T-helper 1 cell (primary cell): ENCODE results near the gene ERCC6L.
"Not testable (repeated sequence)": the region's sequence is repeated elsewhere in the genome, so short reads cannot be mapped to it uniquely, and the experiment has no call there.

Experiments
- DNase-seq, 5 donors: peaks; one replicate each; pipeline ENCODE4 v3.0.0-alpha.2; 2012 to 2020

Gene ERCC6L

DNA sequence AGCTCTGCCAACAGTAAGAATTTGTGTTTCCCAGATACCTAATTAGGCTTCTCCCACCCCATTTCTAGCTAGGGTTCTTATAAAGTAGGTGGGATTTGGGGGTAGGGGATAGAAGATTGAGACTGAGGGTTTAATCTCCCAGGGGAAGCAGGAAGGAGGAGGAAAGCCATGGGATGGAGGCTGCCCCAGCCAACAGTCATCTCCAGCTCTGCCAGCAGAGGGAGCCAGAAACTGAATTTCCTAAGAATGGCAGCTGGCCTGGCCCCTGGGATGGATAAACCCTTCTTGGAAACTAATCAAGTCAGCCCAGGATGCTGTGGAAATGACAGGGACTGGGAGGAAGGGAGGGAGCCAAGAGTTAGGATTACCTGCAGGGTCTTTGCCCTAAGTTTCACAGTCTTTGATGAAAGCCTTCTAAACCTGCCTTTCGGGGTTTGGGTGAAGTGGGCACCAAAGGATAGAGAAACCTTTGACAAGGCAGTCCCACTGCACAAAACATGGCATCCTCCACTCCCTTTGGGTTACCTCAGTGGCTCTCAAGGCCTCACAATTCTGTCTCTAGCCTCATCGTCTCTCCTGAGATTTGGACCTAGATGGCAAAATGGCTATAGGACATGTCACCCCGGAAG lies 6.7 kb upstream of the ERCC6L start:
- DNase-seq: peak in 4 of 5 donors; percentile 4 to 17 (median 12)

DNA sequence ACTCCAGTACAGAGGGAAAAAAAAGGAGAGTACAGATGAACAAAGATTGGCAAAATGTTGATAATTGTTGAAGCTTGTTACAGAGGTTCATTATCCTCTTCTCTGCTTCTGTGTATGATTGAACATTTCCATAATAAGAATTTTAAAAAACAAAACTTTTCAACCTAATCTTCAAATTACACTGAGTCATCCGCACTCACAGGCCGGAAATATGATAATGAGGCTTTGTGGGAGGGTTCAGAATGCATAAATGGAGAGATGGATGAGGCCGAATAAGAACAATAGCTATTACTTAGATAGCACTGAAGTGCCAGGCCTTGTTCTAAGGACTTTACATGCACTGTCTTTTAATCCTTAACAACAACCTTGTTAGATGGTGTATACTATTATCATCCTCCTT lies 4.6 kb upstream of the ERCC6L start:
- no peak for DNase-seq

DNA sequence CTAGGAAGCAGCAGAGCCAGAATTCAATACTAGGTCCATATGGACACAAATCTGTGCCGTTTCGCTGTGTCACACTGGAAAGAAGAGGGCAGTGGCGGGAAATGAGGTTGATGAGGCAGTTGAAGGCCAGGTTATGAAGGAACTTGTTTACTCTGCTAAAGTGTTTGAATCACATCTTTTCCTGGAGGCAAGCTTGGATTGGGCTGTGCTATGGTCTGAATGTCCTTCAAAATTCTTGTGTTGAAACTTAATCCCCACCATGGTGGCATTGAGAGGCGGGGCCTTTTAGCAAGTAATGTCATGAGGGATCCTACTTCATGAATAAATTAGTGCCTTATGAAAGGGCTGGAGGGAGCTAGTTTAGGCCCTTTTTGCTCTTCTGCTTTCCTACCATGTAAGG lies 2.1 kb upstream of the ERCC6L start:
- no peak for DNase-seq

DNA sequence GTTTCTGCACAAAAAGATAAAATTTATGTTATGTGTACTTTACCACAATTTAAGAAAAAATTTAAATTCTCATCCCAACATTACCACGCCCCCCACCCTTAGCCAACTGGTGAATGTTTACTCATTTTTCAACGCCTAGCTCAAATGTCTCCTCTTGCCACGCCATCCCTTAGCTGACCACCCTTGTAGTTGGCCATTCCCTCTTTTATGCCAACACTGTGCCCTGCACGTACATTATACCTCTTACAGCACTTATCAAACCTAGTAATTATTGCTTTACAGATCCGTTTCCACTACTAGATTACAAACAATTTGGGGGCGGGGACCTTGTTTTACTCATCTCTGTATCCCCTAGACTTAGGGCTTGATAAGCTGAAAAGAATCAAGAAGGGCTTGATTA lies 644 bp downstream of the ERCC6L start:
- no peak for DNase-seq

DNA sequence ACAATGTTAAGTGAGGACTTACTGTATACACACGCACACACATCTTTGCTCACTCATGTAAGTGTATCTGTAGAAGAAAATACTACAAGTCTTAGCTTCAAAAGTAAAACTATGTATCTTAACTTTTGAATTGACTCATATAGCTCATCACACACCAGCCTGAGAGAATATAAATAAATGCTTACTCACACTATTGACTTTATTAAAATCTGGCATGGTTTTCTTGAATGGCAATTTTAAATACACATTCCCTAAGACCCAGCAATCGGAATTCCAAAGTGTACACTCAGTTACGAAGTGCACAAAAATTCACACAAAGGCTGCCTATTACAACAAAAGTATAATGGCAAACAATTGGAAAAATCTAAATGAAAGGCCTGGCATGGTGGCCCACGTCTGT lies 2.0 kb downstream of the ERCC6L start:
- no peak for DNase-seq

DNA sequence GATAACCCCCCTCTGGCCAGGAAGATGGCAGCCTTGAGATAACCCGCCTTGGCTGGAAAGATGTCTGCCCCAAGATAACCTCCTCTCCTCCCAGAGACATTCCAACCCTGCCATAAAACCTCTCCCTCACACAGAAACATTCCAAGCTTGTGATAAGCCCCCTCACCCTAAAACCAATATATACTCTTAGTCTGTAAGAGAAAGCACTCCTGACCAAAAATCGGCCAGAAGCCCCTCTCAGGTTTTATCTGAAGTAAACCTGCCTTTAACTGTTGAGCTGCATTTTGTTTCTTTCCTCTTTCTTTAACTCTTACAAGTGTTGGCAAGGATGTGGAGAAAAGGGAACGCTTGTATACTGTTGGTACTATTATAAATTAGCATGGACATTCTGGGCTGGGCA lies 8.5 kb downstream of the ERCC6L start:
- DNase-seq: no peak

DNA sequence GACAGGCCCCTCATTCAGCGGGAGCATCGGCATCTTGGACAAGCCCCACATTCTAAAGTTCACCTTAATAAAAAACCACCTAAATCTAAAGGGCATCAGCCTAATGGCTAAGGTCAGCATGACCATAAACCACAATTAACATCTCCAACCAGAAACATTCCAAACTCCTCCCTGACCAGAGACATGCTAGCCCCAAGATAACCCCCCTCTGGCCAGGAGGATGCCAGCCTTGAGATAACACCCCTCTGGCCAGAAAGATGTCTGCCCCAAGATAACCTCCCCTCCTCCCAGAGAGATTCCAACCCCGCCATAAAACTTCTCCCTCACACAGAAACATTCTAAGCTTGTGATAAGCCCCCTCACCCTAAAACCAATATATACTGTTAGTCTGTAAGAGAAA lies 18.5 kb downstream of the ERCC6L start:
- DNase-seq: not testable (repeated sequence)

DNA sequence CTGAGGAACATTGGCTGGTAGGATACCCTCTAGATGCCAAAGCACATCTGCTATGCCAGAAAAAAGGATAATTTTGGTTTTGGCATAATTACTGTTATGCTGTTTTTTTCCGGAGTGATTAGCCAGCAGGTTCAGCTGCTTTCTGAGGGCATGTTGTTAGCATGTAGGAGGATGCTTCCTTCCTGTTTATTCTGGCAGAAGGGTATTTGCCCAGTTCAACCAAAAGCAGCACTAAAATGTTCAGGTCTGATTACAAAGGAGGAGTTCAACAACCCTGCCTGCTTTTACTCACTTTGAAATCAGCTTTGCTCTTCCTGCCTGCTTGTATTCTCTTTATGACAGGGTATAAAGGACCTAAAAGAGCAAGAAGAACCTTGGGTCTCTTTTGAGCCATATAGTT lies 21.9 kb downstream of the ERCC6L start:
- no peak for DNase-seq

DNA sequence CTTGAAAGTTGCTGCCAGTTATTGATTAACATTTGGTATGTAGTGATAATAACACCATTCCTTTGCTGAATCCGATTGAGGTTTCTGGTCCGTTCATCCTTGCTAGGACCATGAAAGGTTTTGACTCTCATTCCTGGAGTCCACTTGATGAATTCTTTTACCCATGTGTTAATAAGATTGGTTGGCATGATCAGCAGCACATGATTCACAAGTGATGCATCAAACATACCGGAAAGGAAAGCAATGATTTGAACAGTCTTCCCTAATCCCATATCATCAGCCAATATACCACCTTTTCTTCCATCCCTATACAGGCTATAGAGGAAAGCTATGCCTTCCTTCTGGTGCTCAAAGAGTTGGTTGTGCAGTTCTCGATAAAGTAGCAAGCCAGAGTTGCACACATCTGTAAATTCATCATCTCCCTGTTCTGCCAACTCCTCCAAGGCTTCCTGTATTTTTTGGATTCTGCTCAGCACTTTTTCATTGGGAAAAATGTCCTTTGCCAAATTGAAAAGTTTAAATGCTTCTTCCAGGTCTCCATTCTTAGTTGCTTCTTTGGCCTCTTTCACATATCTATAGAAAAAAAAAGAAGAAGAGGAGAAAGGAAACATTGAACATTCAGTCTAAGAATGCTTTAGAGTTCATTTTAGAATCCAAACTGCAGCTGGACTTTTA lies 30.6 kb downstream of the ERCC6L start:
- no peak for DNase-seq

DNA sequence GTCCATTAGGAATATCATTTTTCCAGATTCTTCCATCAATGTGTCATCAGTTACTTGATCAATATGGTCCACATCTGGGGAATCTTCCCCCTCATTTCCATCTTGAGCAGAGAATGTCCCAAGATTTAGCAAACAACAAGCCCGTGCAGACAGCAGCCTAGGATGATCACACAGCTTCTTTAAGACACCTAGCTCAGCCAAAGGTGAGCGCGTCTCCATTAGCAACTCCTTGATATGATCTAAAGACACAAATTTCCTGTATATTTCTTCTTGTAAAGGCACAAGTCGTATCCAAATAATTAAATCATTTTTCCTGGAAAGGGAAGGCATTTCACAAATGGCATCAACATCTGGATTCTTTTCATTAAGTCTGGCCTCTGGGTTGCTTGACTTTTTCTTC lies 31.5 kb downstream of the ERCC6L start:
- no peak for DNase-seq

DNA sequence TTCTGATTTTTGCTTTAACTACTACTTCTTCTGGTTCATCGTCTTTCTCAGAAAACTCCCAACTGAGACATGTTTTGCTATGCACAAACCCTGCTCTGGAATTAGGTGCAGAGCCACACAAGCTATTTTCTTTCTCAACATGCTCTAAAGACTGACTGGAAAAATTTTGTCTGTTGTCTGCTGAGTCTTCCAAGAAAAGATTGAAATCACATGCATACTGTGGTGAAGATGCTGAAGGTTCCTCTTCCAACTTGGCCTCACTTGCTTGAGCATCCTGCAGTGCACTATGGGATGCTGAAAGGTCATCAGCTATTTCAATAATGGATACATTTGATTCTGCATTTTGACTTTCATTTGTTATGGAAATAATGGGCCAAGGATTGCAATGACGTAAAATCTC lies 33.1 kb downstream of the ERCC6L start:
- DNase-seq: no peak

DNA sequence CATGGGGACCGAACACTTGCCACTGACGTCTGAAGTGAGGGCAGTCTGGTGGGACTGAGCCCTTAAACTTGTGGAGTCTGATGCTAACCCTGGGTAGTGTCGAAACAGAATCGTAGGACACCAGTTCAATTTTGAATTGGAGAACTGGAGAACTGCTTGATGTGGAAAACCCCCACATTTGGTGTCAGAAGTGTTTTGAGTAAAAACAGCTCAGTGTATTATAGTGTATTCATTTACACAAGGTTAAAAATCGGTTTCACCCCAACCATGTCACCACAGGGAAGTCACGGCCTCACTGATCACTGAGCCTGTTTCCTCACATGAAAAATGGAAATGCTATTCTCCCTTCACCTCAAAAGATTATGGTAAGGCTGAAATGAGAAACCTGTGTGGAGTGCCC lies 35.4 kb downstream of the ERCC6L start:
- no peak for DNase-seq

DNA sequence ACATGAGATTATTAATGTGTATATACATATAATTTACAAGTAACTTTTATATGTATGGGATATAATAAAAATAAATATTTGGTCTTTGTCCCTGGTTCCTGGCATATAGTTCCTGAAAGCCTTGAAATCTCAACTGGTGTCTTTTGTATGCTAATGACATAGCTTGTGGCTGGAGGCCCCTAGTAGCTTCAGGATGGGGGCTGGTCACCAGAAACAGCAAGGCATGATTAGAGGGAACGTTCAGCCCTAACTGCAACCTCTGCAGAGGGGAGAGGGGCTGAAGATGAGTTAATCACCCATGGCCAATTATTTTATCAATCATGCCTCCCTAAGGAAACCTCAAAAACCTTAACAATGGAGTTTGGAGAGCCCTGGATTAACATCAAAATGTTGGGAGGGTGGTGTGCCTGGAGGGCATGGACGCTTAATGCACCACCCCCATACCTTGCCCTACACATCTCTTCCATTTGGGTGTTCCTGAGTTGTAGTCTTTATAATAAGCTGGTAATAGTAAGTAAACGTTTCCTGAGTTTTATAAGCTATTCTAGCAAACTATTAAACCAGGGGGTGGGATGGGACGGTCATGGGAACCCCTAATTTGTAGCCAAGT lies 35.9 kb downstream of the ERCC6L start:
- DNase-seq: no peak

DNA sequence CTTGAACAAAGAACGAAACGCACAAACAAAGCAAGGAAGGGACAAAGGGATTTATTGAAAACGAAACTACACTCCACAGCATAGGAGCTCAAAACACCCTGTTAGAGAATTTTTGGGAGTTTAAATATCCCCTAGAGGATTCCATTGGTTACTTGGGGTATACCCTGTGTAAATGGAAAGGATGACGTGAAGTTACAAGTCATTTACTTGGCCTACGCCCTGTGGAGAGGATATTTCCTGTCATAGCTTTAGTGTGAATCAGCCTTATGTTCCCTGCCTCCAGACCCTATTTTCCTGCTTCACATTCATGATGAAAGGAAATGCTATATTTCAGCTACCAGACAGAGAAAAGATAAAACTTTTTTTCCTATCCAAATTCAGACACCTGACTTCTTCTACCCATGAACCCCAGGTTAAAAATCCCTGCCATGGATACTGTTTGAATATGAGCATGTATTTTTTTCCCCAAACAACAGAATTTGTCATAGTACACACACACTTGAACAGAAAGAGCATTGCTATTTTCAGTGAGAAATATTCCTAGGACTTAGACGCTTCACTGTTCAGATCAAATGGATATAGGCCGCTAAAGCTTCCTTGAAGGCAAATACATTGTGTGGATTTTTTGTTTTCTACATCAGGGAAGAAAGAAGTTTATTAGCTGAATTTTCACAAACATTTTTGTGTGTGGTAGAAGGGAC lies 36.8 kb downstream of the ERCC6L start:
- no peak for DNase-seq

DNA sequence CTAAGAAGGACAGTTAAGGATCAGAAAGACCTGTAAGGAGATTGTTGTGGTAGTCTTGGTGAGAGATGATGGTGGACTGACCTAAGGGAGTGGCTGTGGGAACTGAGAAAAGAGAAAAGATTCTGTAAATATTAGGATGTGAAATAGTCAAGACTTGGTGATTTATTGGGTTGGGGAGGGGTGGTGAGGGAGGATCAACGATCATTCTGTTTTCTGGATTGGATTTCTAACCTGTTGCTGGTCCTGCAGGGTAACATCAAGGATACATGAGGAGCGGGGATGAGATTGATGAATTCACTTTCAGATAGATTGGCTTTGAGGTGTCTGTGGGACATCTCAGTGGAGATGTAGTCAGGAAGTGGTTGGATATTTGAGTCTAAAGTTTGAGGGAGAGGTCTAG lies 55.9 kb downstream of the ERCC6L start:
- DNase-seq: no peak

DNA sequence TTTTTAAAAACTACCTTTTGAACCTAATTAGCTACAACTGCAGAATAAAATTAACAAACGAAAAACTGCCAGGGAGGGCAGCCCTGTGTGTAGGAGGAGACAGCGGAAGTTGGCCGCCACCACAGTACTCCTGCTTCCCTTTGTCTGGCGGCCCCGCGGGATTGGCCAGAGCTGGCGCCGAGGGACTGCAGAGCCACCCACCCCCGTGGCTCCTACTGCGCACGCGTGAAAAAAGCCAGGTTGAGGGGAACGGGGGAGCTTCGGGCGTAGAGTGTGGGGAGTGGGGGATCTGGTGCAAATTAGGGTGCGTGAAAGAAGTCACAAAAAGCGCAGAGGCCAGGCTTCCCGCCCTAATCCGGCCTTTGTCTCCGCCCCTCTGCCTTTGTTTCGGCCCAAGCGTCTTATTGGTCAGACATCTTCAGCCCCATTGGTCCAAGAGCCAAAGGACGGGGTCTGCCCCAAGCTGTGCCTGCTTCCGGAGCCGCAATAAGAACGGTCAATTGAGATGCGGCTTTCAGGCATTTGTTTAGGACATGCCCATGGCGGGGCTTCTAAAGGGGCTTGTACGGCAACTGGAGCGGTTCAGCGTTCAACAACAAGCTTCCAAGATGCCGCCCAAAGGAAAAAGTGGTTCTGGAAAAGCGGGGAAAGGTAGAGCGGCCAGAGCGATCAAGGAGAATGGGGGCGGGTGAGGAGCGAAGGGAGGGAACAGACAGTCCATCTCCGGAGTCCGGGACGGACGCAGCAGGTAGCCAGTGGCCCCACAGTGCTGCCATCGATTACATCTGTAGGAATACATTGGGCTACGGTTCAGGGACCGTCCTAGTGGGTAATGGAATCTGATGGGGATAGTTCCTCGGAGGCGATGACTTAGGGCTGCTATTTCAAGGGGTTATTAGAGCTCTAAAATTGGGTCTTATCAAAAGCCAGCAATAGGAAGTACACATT lies 57.4 kb downstream of the ERCC6L start, which contains the start of gene PIN4:
PIN4 (plus strand) TSS at position 580 of the 948 bp plus-strand sequence; CDS start at position 609, 29 bp downstream.
- DNase-seq: peak; percentile 58 to 94 (median 69)

DNA sequence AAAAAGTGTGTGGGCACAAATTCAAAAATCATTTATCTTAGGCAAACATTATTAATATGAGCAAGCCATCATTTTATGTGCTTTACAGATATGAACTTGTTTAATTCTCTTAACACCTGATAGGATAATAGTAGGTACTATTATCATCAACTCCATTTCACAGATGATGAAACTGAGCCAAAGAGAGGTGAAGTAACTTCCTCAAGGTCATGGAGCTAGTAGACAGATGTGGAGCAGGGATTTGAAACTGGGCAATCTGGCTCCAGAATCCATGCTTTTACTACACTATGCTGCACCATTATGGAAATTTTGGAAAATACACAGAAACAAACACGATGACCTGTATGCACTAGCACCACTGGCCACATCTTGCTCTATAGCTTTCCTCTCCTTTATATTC lies 58.3 kb downstream of the ERCC6L start:
- DNase-seq: no peak

DNA sequence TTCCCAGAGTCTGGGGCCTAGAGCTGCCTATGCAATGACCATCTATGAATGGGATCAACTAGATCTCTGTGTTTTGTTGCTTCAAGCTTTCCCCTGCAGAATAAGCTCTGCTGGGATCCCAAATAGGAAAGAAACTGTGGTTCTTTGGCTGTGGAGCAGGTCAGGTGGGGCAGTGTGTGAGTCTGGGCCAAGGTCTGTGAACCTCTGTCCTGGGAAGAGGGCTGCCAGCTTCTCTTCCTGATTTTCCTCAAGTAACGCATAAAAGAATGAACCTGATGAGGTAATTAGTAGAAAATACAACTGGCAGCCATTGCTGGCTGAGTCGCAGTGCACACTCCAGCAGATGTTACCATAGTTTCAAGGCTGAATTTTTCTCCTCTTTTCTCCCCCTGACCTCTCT lies 61.8 kb downstream of the ERCC6L start:
- no peak for DNase-seq

DNA sequence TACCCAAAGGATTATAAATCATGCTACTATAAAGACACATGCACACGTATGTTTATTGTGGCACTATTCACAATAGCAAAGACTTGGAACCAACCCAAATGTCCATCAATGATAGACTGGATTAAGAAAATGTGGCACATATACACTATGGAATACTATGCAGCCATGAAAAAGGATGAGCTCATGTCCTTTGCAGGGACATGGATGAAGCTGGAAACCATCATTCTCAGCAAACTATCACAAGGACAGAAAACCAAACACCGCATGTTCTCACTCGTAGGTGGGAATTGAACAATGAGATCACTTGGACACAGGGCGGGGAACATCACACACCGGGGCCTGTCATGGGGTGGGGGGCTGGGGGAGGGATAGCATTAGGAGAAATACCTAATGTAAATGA lies 62.5 kb downstream of the ERCC6L start:
- DNase-seq: not testable (repeated sequence)

DNA sequence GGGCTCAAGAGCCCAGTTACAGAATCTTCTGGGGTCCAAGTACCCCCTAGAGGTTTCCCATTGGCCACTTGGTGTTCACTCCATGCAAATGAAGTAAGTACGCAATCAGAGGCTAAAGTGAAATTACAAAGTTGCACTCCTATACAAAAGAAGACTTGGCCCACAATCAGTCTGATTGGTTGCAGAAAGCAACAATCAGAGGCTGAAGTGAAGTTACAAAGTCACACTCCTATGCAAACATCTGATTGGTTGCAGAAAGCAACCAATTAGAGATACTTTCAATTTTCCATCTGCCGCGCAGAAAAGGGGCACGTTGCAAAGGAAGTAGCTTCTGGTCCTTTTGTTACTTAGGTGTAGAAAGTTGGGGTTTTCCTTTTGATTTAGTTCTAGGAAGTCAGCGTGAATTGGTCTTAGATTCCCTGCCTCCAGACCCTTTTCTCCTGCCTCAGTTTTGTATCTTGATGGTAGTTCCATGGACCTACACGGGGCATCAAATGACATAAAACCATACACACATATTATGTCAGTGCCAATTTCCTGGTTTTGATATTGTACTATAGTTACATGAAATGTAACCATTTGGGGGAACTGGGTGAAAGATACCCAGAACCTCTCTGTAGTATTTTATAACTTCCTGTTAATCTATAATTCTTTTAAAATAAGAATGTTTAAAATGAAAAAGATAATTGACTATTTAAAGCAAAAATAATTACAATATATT lies 69.7 kb downstream of the ERCC6L start:
- peak; percentile 6 to 82 (median 19) for DNase-seq

DNA sequence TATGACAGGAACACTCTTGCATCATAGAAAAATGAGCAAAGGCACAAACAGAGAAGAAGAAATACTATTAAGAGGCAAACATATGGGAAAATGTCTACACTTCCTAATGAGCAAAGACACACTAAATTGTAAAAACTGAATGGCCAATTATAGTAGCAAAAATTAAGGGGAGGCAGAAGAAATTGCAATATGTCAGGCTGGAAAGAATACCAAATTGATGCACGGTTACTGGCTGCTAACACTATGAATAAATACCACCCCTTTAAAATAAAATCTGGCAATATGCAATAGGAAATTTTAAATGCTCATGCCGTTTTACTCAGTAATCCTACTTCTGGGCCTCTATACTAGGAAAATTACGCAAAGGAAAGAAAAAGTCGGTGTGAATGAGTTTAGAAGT lies 73.3 kb downstream of the ERCC6L start:
- DNase-seq: no peak

DNA sequence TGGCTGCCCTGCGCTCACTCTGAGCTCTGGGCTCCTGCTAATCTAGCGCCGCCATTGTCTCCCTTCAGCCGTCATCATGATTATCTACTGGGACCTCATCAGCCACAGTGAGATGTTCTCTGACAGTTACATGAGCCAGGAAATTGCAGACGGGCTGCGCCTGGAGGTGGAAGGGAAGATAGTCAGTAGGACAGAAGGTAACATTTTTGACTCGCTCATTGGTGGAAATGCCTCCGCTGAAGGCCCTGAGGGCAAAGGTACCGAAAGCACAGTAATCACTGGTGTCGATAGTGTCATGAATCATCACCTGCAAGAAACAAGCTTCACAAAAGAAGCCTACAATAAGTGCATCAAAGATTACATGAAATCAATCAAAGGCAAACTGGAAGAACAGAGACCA lies 79.1 kb downstream of the ERCC6L start:
- no peak for DNase-seq
